ENCODE results near the gene RTRAF.

The RTRAF gene

GRCh38 chr14:52020866-52021717, 31.7 kb downstream of the RTRAF start:
- DNase-seq (ENCODE audit: low read depth) = no peak

GRCh38 chr14:52021957-52022600, 32.7 kb downstream of the RTRAF start:
- DNase-seq (ENCODE audit: low read depth) = no peak

DNA sequence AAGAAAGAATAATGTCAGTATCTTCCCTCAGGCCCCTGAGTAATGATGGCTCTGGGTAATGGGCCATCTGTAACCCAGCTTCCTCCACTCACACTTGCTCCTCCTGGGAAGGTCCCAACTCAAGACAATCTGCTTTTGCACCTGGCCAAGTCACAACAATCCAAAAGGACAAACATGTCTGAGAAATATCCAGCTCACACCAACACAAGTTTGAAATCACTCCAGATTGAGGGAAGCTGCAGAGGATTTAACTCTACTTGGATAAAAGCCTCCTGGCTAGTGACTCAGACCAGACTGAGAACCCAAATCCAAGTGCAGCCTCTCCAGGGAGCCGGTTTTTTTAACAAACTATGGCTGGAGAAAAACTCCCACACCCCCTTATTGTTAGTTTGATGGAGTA, 34.2 kb downstream of the RTRAF start:
- DNase-seq (ENCODE audit: low read depth) = no peak

DNA sequence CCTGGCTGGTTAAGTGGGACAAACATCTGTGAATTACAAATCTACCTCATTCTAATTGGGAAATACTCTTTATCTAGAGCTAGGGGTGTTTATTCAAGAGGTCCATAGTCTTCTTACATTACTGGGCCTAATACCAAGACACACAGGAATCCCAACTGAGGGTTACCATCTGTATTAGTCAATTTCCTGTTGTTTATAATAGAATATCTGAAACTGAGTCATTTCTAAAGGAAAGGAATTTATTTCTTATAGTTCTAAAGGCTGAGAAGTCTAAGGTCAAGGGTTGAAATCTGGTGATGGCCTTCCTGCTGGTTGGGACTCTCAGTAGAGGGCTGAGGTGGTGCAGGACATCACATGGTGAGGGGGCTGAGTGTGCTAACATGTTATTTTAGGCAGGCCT, 36.0 kb downstream of the RTRAF start:
- DNase-seq (ENCODE audit: low read depth) = peak; percentile 72

DNA sequence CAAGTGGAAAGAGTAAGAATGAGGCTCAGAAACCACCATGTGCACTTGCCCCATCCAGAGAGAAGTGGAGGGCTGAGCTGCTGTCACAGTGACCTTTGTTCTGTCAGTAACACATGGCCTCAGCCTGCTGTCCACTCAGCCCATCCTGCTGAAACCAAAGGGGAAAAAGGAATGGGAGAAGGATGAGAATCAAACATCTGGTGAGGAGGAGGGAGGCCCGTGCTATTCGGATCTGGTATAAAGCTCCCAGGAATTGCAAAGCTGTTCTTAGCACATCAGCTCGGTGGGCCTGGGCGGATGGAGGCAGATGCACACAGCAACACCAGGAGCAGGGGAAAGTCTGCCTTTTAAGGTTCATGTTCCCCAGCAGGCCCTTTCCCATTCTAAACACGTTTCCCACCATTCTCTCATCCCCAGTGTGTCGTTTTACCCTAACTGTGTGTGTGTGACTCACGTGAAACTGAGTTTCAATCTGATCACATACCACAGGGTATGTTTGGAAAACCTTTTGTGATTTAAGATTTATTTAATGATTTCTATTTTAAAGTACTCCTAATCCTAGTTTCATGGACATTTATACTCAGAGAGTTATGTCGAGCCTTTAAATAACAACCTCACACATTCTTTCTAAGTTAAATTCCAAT, 36.8 kb downstream of the RTRAF start:
- DNase-seq (ENCODE audit: low read depth) = no peak

- DNase-seq (ENCODE audit: low read depth) = no peak
Observed at GRCh38 chr14:52026901-52027300, 37.6 kb downstream of the RTRAF start.

- no peak for DNase-seq (ENCODE audit: low read depth)
Observed at GRCh38 chr14:52029881-52030280, 40.5 kb downstream of the RTRAF start.

GRCh38 chr14:52031781-52032180, 42.4 kb downstream of the RTRAF start:
- DNase-seq (ENCODE audit: low read depth) = no peak

- no peak for DNase-seq (ENCODE audit: low read depth)
Observed at GRCh38 chr14:52032204-52032801, 43.0 kb downstream of the RTRAF start.

GRCh38 chr14:52033101-52033642, 43.8 kb downstream of the RTRAF start:
- DNase-seq (ENCODE audit: low read depth) = no peak

DNA sequence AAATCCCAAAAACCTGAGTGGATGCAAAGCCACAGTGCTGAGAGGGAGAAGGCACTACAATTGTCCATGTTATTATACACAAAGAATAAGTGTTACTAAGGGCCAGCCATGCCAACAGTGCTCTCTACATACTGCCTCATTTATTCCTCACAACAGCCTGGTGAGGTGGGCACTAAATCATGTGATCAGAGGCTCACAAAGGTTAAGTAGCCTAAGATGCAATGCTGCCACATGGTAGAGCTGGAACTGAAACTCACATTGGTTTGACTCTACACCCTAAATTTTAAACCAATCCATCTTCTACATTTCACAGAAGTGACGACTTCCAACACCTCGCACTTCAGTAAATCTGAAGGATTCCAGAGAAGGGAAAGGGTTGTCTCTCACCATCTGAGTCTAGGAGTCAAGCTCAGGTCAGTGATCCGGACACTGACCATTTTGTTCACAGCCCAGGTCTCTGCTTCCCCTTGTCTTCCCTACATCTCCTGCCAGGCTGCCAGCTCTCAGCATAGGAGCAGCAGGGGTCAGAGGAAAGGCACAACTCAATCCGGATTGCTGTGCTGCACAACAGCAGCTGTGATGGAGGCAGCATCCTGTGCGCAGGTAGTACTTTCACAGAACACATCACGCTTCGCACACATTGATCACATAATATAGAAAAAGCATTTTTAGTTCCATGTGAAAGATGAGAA, 49.9 kb downstream of the RTRAF start:
- no peak for DNase-seq (ENCODE audit: low read depth)

- no peak for DNase-seq (ENCODE audit: low read depth)
Observed at GRCh38 chr14:52040598-52040997, 51.3 kb downstream of the RTRAF start.

- DNase-seq (ENCODE audit: low read depth) = no peak
Observed at GRCh38 chr14:52042371-52043289, 53.3 kb downstream of the RTRAF start.

- no peak for DNase-seq (ENCODE audit: low read depth)
Observed at GRCh38 chr14:52043690-52044089, 54.3 kb downstream of the RTRAF start.

DNA sequence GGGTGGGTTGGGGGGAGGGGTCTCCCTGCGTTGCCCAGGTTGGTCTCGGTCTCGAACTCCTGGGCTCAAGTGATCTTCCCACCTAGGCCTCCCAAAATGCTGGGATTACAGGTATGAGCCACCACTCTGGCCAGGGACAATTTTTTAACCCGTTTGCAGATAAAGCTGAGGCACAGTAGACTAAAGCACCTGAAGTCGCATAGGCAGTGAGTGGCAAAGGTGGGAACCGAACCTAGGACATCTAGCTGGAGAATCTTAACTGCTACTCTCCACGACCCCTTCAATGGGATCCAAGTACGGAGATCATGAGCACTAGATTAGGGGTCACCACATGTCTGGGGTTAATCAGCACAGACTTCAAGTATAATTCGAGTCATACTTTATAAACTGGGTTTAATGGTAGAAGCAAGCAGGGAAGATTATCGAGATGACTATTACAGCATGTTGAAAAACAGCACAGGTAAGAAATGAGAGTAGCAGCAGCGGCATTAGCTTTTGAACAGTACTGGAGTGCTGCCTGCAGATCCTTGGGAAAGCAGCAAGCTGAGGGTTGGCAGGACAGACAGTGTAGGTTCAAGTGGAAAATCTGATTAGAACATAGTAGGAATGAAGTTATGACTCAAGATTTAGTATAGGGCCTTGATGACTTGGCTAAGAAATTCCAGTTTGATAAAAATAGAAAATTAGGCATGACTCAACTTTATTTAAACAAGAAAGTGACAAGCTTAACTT, 55.6 kb downstream of the RTRAF start:
- no peak for DNase-seq (ENCODE audit: low read depth)

DNA sequence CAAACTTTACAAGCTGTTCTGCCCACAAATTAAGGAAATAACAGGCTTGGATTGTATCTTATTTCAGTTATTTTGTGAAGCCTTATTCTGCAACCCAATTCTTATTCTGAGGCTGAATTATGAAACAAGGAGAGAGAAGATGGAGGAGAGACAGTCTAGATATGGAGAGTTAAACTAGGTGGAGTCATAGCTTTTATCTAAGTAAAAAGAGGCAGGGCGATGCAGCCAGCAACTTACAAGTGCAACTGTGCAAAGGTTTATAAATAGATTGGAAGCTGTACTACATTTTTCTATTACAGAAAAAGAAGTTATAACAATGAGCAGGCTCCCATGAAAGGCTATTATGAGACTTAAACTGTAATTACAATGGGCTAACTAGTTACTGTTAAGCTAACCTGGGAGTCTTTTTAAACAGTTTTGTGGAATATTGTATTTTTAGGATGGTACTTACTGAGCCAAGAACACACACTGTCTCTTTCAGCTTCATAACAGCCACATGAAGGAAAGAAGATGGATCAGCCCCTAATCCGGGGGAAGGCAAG, 57.1 kb downstream of the RTRAF start:
- no peak for DNase-seq (ENCODE audit: low read depth)

- DNase-seq (ENCODE audit: low read depth) = no peak
Observed at GRCh38 chr14:52048116-52048515, 58.8 kb downstream of the RTRAF start.

GRCh38 chr14:52048641-52049204, 59.4 kb downstream of the RTRAF start:
- no peak for DNase-seq (ENCODE audit: low read depth)

GRCh38 chr14:52049271-52049670, 59.9 kb downstream of the RTRAF start:
- DNase-seq (ENCODE audit: low read depth) = no peak
